Measurements from ENCODE around the gene ANO2. TPM values are rescaled to one million over a fixed set of nuclear protein-coding genes. Genes with fewer than 3 reads are reported as not detected.

Gene ANO2
- total RNA-seq, 2 experiments from 2014 or later = not detected

DNA sequence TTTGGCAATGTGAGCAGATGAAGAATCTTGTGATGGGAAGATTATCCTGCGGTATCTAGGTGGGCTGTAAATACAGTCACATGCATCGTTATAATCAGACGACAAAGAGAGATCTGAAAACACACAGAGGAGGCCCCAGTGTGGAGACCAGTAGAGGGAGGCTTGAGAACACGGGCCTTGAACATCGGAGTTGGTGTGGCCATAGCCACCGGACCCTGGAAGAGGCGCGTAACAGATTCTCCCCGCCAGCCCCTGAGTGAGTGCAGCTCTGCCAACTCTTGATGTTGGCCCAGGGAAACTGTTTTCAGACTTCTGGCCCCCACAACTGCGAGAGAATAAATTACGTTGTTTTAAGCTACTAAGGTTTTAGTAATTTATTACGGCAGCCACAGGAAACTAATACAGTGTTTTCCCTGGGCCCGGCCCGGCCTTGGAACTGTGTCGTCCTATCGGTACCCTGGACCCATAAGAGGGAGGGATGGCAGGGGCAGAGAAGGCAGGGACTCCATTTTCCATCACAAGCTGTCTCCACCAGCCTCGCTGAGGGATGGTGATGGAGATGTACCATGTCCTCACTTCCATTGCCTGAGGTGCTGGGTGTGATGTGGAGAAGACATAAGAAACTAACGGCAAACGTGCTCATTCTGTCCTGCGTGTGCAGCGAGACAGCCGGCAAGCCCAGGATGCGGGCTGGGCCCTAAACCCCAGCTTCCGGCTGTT, 421.5 kb downstream of the ANO2 start:
- H3K4me3 Mint-ChIP-seq = no peak overlapping the region

GRCh38 chr12:5522432-5523335, 422.4 kb downstream of the ANO2 start:
- no peak for DNase-seq
- H3K9me3 Mint-ChIP-seq = no peaks in the 10 kb centered on the region
- H3K4me3 Mint-ChIP-seq = no peak overlapping the region

More for the DNA sequence above, 421.5 kb downstream of the ANO2 start:
- Mint-ChIP-seq H3K9me3 (no peaks in the 10 kb centered on the region), H3K36me3 (no peaks in the 10 kb centered on the region), H3K27me3 (no peaks in the 10 kb centered on the region), H3K4me1 (no peaks in the 10 kb centered on the region), H3K27ac (no peak overlapping the region)
- no peak for DNase-seq

DNA sequence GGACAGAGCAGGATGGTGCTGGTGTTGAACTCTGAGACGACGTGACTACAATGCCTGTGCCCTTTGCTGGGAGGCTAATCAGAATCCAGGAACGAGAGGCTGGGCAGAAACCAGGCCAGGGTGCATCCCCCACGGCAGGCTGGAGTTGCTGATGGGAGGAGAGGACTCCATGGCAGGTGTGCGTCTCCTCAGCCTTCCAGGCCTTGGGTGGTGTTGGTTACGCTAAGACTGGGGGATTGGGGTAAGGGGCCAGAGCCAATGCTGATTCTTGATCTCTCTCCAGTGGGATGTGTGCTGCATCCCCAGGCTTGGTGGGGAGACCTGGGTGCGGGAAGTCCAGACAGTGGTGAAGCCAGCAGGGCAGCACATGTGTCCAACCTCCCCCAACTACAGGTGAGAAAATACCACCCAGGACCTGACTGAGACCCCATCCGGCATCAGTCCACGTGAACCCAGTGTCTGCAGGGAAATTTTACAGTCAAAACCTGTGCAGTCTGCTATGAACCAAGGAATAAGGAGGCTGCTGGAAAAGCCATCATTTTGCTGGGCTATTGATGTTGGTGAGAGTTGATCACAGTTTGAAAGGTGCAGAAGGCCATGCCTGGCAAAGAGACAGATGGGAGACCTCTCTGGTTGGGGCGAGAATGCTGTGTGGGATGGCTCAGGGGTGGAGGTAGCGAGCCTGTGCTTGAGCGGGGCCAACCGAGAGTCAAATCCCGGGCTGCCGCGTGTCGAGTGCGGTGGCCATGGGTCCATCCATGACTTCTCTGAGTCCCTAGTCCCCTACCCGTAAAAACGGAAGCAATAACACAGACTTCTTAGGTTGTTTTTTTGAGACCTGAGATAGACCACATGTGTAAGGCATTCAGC, 423.4 kb downstream of the ANO2 start:
- no peaks in the 10 kb centered on the region for H3K4me1 Mint-ChIP-seq
- no peak overlapping the region for H3K27ac Mint-ChIP-seq
- no peak for DNase-seq
- no peaks in the 10 kb centered on the region for H3K27me3 Mint-ChIP-seq
- no peaks in the 10 kb centered on the region for H3K36me3 Mint-ChIP-seq
- no peaks in the 10 kb centered on the region for H3K9me3 Mint-ChIP-seq
- H3K4me3 Mint-ChIP-seq = no peak overlapping the region

More at GRCh38 chr12:5522432-5523335, 422.4 kb downstream of the ANO2 start:
- Mint-ChIP-seq H3K36me3 (no peaks in the 10 kb centered on the region), H3K27me3 (no peaks in the 10 kb centered on the region), H3K4me1 (no peaks in the 10 kb centered on the region), H3K27ac (no peak overlapping the region)

GRCh38 chr12:5520831-5521230, 424.2 kb downstream of the ANO2 start:
- no peaks in the 10 kb centered on the region for H3K4me1 Mint-ChIP-seq
- no peak for DNase-seq
- no peaks in the 10 kb centered on the region for H3K36me3 Mint-ChIP-seq
- no peaks in the 10 kb centered on the region for H3K27me3 Mint-ChIP-seq
- H3K27ac Mint-ChIP-seq = no peak overlapping the region
- no peak overlapping the region for H3K4me3 Mint-ChIP-seq
- H3K9me3 Mint-ChIP-seq = no peaks in the 10 kb centered on the region

- H3K36me3 Mint-ChIP-seq = no peaks in the 10 kb centered on the region
- no peaks in the 10 kb centered on the region for H3K4me1 Mint-ChIP-seq
- no peak overlapping the region for H3K27ac Mint-ChIP-seq
- no peak for DNase-seq
- H3K27me3 Mint-ChIP-seq = no peaks in the 10 kb centered on the region
- no peak overlapping the region for H3K4me3 Mint-ChIP-seq
- H3K9me3 Mint-ChIP-seq = no peaks in the 10 kb centered on the region
Observed at GRCh38 chr12:5520037-5520436, 425.0 kb downstream of the ANO2 start.

GRCh38 chr12:5518584-5519365, 426.3 kb downstream of the ANO2 start:
- Mint-ChIP-seq H3K27me3 (no peaks in the 10 kb centered on the region), H3K4me1 (no peaks in the 10 kb centered on the region), H3K4me3 (no peak overlapping the region), H3K9me3 (no peaks in the 10 kb centered on the region), H3K27ac (no peak overlapping the region), H3K36me3 (no peaks in the 10 kb centered on the region)
- no peak for DNase-seq

- Mint-ChIP-seq H3K4me1 (no peaks in the 10 kb centered on the region), H3K9me3 (no peaks in the 10 kb centered on the region), H3K27me3 (no peaks in the 10 kb centered on the region), H3K36me3 (no peaks in the 10 kb centered on the region), H3K4me3 (no peak overlapping the region), H3K27ac (no peak overlapping the region)
- no peak for DNase-seq
Observed at GRCh38 chr12:5516371-5517241, 428.5 kb downstream of the ANO2 start.

GRCh38 chr12:5515458-5515857, 429.6 kb downstream of the ANO2 start:
- Mint-ChIP-seq H3K27ac (no peak overlapping the region), H3K4me1 (no peaks in the 10 kb centered on the region), H3K36me3 (no peaks in the 10 kb centered on the region), H3K27me3 (peaks cover 10% of the 10 kb centered on the region), H3K4me3 (no peak overlapping the region), H3K9me3 (no peaks in the 10 kb centered on the region)
- no peak for DNase-seq

DNA sequence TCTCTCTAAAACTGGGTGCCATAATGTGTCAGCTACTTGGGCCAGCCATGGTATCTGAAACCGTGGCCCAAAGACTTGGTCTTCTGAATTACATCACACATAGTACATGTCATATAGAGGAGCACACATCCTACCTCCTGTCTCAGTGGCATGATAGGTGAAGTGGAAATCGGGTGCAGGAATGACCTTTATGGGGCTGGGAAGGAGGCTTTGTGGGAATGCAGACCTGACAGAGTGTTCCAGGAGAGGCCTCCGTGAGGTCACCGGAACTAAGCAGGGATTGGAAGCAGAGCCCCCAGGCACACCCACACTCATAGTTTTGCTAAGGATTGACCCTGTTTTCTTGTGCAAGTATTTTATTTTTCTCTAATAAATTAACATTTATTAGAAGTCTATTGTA, 430.5 kb downstream of the ANO2 start:
- no peak overlapping the region for H3K27ac Mint-ChIP-seq
- no peaks in the 10 kb centered on the region for H3K9me3 Mint-ChIP-seq
- no peak for DNase-seq
- no peaks in the 10 kb centered on the region for H3K4me1 Mint-ChIP-seq
- no peak overlapping the region for H3K4me3 Mint-ChIP-seq
- H3K27me3 Mint-ChIP-seq = peaks cover 10% of the 10 kb centered on the region
- no peaks in the 10 kb centered on the region for H3K36me3 Mint-ChIP-seq

DNA sequence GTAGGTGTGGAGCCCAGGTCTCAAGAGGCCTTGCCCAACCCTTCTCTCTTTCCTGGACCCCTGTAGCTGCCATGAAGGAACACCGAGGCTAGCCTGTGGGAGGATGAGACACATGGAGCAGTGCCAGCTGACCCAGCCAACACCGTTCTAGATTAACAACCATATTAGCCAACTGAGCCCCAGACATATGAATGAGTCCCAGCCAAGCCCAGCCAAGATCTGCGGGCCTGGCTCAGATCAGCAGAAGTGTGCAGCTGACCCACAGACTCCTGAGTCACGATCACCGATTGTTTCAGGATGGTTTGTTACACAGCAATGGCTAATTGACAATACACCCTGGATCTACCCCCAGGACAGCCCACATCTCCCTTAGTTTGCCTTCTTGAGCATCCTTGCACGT, 431.0 kb downstream of the ANO2 start:
- H3K36me3 Mint-ChIP-seq = no peaks in the 10 kb centered on the region
- H3K27ac Mint-ChIP-seq = no peak overlapping the region
- no peaks in the 10 kb centered on the region for H3K4me1 Mint-ChIP-seq
- DNase-seq = no peak
- H3K9me3 Mint-ChIP-seq = no peaks in the 10 kb centered on the region
- H3K4me3 Mint-ChIP-seq = no peak overlapping the region
- peaks cover 10% of the 10 kb centered on the region for H3K27me3 Mint-ChIP-seq

DNA sequence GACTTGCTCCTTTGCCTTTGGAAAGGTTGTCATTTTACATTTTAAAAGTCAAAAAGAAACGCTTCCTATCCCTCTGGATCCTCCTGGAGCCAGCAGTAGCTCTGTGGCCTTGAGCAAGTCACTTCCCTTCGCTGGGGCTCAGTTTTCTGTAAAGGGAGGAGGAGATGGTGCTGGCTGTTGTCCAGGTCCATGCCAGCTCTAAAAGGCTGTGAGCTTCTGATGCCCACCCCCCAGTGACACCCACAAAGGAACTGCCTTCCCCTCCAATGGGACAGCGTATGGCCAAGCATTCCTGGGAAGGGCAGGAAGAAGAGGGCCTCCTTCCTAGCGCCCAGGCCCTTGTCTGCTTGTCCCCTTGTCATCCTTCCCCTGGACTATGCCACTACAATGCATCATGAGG, 431.7 kb downstream of the ANO2 start:
- H3K4me1 Mint-ChIP-seq = no peaks in the 10 kb centered on the region
- no peak overlapping the region for H3K27ac Mint-ChIP-seq
- H3K36me3 Mint-ChIP-seq = no peaks in the 10 kb centered on the region
- H3K27me3 Mint-ChIP-seq = peaks cover 10% of the 10 kb centered on the region
- H3K4me3 Mint-ChIP-seq = no peak overlapping the region
- no peaks in the 10 kb centered on the region for H3K9me3 Mint-ChIP-seq
- DNase-seq = no peak

Data from activated naive CD8-positive, alpha-beta T cell treated with anti-CD3 and anti-CD28 coated beads for 36 hours (primary cell).